ENCODE results near the gene TMBIM6.
"Not testable (repeated sequence)": the region's sequence is repeated elsewhere in the genome, so short reads cannot be mapped to it uniquely, and the experiment has no call there.

The TMBIM6 gene

DNA sequence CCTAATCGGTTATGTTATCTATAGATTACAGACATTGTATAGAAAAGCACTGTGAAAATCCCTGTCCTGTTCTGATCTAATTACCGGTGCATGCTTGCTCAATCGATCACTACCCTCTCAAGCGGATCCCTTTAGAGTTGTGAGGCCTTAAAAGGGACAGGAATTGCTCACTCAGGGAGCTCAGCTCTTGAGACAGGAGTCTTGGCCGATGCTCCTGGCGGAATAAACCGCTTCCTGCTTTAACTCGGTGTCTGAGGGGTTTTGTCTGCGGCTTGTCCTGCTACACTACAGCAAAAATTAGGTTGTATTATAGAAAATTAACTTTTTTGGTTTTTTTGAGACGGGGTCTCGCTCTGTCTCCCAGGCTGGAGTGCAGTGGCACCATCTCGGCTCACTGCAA lies 1.1 kb upstream of the TMBIM6 start:
- H3K36me3 ChIP-seq (replicated peaks); H3K4me1 ChIP-seq; in situ Hi-C loops (cut with MboI; ENCODE audit: low sequenced_read_pairs); H3K27me3 ChIP-seq (ENCODE audit: low read depth); H3K4me3 ChIP-seq; H3K9me3 ChIP-seq; DNase-seq (ENCODE audit: low spot score in 2 of 2): not testable (repeated sequence)

DNA sequence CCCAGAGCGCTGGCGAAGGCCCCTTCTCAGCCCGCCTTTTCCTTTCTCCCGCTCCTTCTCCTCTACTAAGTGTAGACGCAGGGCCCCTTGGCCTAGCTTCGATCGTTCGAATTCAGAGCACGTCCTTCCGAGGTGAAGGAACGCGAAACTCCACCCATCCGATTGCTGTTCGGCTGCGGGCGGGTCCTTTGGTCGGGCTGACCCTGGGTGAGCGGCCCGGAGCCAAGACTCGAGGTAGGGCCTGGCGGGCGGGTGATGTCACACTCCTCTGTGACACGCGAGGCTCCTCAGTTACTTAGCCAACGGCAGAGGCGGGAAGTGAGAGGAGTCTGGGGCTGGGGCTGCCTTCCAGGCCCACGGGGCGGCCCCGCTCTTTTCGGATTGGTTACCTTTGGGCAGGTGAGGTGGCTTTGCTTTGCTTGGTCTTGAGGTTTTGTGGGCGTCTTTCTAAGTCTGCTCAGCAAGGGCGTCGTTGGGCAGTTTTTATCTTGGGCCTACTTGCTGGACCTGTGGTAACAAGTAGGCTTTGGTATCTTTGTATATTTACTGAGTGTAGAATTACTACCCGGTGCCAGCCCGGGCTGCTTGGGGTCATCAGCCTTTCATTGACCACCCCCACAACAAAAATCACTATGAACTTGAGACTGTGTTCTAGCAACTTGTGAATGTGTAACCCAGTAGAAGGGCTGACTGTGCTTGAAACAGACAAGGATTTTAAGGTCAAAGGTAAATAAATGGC lies 694 bp downstream of the TMBIM6 start:
- DNase-seq (ENCODE audit: low spot score in 2 of 2), result peak; percentile 69 to 85
- H3K27me3 ChIP-seq (ENCODE audit: low read depth), result no peaks in the 10 kb centered on the region
- H3K4me1 ChIP-seq, result peaks cover 6% of the 10 kb centered on the region
- H3K9me3 ChIP-seq, result no peaks in the 10 kb centered on the region
- peak overlapping the region; percentile 96 for H3K4me3 ChIP-seq
- in situ Hi-C loops (cut with MboI; ENCODE audit: low sequenced_read_pairs), result no loop called here
- peaks cover 3% of the 10 kb centered on the region; the same call in 1 of the 2 replicates for H3K36me3 ChIP-seq (replicated peaks)

DNA sequence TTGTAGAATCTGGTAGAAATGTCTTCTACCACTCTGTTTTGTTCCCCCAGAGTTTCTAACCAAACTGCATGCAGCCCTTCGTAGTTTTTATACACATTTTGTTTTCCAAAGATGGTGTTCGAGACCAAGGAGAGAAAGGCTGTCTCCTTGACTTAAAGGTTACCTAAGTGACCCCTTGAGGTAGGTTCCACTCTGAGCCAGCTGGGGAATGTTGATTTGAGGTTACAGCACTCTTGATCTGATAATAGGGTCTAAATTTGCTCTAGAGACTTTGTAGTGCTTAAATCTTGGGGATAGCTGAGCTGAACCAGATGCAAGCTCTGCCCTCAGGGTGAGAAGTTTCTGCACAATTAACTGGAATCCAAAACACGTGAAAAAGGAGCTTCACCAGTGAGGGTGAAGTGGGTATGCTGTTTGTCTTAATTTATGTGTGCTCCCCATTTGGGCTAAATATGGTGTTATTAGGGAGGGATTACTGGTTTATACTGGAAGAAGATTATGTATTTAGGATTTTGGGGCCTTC lies 3.1 kb downstream of the TMBIM6 start:
- peaks cover 3% of the 10 kb centered on the region; the same call in 1 of the 2 replicates for H3K36me3 ChIP-seq (replicated peaks)
- in situ Hi-C loops (cut with MboI; ENCODE audit: low sequenced_read_pairs), result no loop called here

DNA sequence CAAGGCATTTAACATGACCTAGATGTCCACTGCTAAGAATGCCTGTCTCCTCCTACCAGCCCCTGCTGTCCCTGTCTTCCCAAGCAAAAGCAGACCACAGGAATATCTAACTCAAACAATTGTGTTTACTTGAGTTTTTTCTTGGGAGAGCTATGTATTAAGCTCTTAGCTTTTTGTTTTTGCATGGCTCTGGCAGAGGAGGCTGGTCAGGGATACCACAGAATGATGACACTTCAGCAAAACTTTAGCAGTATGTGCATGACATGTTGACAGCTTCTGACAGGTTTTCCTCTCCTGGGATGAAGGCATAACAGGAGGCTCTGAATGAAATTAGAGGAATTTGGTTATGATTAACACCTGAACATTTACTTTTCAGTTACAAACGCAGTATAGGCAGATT lies 6.9 kb downstream of the TMBIM6 start:
- H3K9me3 ChIP-seq, result no peaks in the 10 kb centered on the region
- peaks cover 19% of the 10 kb centered on the region for H3K36me3 ChIP-seq (replicated peaks)
- H3K27me3 ChIP-seq (ENCODE audit: low read depth), result no peaks in the 10 kb centered on the region
- peaks cover 15% of the 10 kb centered on the region for H3K4me1 ChIP-seq
- DNase-seq (ENCODE audit: low spot score in 2 of 2), result no peak
- no peak overlapping the region for H3K4me3 ChIP-seq
- in situ Hi-C loops (cut with MboI; ENCODE audit: low sequenced_read_pairs), result no loop called here

More for the DNA sequence above, 3.1 kb downstream of the TMBIM6 start:
- no peak for DNase-seq (ENCODE audit: low spot score in 2 of 2)
- peaks cover 6% of the 10 kb centered on the region for H3K4me1 ChIP-seq
- no peaks in the 10 kb centered on the region for H3K27me3 ChIP-seq (ENCODE audit: low read depth)
- no peak overlapping the region for H3K4me3 ChIP-seq
- H3K9me3 ChIP-seq, result no peaks in the 10 kb centered on the region

DNA sequence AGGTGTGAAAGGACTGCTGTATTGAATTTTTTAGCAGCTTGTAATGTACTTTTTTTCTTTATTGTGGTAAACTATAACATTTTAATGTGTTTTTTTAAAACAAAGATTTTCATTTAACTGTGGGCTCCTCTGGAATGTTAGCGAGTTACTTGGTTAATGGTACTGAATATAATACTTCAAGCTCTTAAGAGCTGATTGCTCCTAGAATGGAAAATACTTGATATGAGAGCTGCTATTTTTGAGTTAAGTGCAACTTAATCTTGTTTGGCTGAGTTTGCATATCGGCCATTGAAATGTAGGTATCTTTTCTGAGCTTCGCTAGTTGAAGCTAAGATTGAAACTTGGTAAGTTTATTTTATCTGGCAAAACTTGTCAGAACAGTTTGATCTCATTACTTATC lies 7.4 kb downstream of the TMBIM6 start:
- peaks cover 24% of the 10 kb centered on the region for H3K36me3 ChIP-seq (replicated peaks)

DNA sequence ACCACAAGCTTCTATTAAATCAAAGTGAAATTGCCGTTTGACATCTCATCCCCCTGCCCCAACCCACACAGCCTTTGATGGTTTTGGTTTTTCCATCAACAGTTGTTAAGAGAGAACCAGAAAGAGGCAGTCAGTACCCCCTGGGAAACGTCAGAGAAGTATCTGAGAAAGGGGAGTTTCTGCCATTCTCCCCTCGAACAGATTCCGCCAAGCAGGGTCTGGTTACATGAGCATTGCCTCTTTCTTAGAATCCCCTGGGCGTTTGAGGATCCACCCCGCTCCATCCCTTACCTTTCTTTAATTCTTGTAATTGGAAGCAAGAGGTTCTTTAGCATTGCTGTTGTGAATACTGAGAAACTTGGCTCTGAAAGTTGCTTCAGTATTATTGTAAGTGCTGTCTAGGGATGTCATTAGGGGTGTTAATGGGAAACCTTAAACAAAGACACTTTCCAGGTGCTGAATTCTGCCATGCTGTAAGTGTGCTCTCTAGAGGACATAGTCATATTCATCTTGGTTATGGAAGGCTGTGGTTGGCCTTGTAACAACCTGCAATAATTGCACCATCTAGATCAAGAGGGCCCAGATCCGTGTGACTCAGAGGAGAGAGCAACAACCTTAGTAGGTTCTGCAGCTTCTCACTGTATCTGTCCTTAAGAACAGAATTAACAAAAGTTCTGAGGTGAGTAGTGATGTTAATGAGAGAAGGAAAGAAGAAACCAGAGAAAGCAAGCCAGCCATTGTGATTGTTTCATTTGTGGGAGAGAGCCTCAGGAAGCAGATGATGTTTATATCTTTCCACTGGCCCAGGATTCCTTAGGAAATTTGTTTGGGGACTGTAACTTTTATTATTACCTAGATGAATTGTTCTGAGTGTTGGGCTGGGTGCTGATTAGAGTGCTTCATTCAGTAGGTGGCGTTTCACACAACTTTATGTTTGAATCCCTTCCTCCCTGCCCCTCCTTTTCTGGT lies 9.0 kb downstream of the TMBIM6 start:
- in situ Hi-C loops (cut with MboI; ENCODE audit: low sequenced_read_pairs), result no loop called here
- DNase-seq (ENCODE audit: low spot score in 2 of 2), result no peak
- peaks cover 12% of the 10 kb centered on the region for H3K4me1 ChIP-seq

More for the DNA sequence above, 7.4 kb downstream of the TMBIM6 start:
- in situ Hi-C loops (cut with MboI; ENCODE audit: low sequenced_read_pairs), result no loop called here
- H3K27me3 ChIP-seq (ENCODE audit: low read depth), result no peaks in the 10 kb centered on the region
- peaks cover 13% of the 10 kb centered on the region for H3K4me1 ChIP-seq
- no peaks in the 10 kb centered on the region for H3K9me3 ChIP-seq
- no peak overlapping the region for H3K4me3 ChIP-seq
- DNase-seq (ENCODE audit: low spot score in 2 of 2), result no peak

DNA sequence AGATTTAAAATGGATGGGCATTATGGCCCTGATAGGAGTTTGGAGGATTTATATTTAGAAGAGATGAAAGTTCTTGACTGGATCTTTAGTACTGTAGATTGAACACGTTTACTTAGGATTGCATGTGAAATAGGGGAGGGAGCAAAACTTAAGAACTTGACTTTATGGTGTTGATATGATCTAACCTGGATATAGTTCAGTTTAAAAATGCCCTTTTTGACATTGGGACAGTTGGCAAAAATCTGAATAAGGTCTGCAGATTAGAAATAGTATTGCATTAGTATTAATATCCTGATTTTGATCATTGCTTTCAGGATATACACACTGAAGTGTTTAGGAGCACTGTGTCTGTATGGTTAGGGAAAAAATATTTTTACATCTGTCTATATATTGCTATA lies 9.6 kb downstream of the TMBIM6 start:
- in situ Hi-C loops (cut with MboI; ENCODE audit: low sequenced_read_pairs), result no loop called here
- Histone ChIP-seq H3K36me3 (replicated peaks) (peaks cover 44% of the 10 kb centered on the region), H3K4me1 (peaks cover 12% of the 10 kb centered on the region), H3K27me3 (ENCODE audit: low read depth) (no peaks in the 10 kb centered on the region), H3K4me3 (no peak overlapping the region), H3K9me3 (no peaks in the 10 kb centered on the region)
- no peak for DNase-seq (ENCODE audit: low spot score in 2 of 2)

More for the DNA sequence above, 9.0 kb downstream of the TMBIM6 start:
- H3K9me3 ChIP-seq, result no peaks in the 10 kb centered on the region
- H3K36me3 ChIP-seq (replicated peaks), result peaks cover 37% of the 10 kb centered on the region
- no peaks in the 10 kb centered on the region for H3K27me3 ChIP-seq (ENCODE audit: low read depth)
- H3K4me3 ChIP-seq, result no peak overlapping the region

DNA sequence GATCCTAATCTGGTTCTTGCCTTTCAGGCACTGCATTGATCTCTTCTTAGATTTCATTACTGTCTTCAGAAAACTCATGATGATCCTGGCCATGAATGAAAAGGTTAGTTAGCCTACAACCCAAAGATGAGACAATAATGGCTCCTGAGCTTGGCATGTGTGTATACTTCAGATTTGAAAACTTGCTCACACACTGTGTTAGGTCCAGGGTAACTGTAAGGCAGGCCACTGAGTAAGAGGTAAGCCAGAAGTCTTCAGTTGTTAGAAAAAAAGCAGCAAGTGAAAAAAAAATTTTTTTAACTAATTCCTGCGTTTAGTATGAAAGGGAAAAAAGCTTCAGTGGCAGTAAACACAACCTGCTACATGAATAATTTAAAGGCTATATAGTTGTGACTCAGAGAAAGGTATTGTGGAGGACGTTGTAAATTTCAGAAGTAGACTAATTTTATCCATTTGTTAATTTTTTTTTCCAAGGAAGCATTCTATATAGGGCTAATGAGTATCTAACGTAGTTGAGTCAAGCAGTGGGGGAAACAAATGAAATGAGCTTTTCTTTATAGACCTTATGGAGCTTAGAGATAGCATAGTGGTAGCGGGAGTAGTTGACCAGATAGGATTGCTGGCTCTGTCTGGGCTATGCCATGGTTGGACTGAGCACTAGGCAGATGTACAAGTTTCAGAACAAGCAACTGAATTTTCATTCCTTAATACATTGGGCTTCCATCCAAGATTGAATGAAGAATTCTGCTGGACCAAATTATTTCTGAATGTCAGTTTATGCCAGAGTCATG lies 20.5 kb downstream of the TMBIM6 start:
- Histone ChIP-seq H3K4me3 (no peak overlapping the region), H3K9me3 (no peaks in the 10 kb centered on the region), H3K36me3 (replicated peaks) (peaks cover 75% of the 10 kb centered on the region), H3K27me3 (ENCODE audit: low read depth) (no peaks in the 10 kb centered on the region), H3K4me1 (no peaks in the 10 kb centered on the region)
- in situ Hi-C loops (cut with MboI; ENCODE audit: low sequenced_read_pairs), result no loop called here
- no peak for DNase-seq (ENCODE audit: low spot score in 2 of 2)

DNA sequence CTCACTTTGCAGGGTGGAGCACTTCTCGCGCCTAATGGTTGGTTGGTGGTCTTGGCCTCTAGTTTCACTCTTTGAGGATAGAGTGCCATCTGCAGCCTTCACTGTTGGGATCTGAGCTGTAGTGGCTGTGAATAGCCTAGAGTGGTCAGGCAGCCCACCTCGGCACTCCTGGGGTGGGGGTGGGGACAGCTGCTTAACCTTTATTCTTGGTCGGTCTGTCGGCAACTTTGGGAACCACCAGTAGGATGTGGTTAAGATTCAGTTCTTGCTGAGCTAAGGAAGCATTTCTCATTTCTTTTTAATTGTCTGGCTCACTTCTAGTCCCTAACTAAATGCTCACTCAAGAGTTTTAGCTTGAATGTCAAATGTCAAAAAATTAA lies 21.1 kb downstream of the TMBIM6 start:
- H3K36me3 ChIP-seq (replicated peaks), result peaks cover 70% of the 10 kb centered on the region

DNA sequence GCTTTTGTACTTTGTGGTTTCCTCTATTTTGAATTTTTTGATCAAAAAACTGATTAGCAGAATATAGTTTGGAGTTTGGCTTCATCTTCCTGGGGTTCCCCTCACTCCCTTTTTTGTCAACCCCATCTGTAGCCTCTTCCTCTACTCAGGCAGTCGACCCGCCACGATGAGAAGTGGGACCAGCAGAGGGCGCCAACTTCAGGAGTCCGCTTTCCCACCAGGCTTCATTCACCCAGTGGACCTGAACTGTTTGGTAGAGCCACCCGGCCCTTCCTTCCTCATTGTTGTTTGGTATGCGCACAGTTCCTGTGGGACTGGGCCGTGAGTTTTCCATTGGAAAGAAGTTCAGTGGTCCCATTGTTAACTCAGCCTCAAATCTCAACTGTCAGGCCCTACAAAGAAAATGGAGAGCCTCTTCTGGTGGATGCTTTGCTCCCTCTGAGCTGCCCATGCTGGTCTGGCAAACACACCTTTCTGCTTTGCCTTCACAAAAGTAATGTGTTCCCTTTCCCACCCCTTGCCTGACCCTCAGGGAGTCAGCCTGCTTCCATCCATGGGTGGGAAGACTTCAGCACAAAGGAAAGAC lies 21.7 kb downstream of the TMBIM6 start:
- in situ Hi-C loops (cut with MboI; ENCODE audit: low sequenced_read_pairs), result no loop called here
- H3K36me3 ChIP-seq (replicated peaks), result peaks cover 63% of the 10 kb centered on the region
- peak; percentile 42 to 85 for DNase-seq (ENCODE audit: low spot score in 2 of 2)
- H3K27me3 ChIP-seq (ENCODE audit: low read depth), result no peaks in the 10 kb centered on the region
- H3K4me3 ChIP-seq, result no peak overlapping the region
- no peaks in the 10 kb centered on the region for H3K9me3 ChIP-seq
- H3K4me1 ChIP-seq, result no peaks in the 10 kb centered on the region

More for the DNA sequence above, 21.1 kb downstream of the TMBIM6 start:
- Histone ChIP-seq H3K27me3 (ENCODE audit: low read depth) (no peaks in the 10 kb centered on the region), H3K4me3 (no peak overlapping the region), H3K9me3 (no peaks in the 10 kb centered on the region), H3K4me1 (no peaks in the 10 kb centered on the region)
- in situ Hi-C loops (cut with MboI; ENCODE audit: low sequenced_read_pairs), result no loop called here
- DNase-seq (ENCODE audit: low spot score in 2 of 2), result no peak

DNA sequence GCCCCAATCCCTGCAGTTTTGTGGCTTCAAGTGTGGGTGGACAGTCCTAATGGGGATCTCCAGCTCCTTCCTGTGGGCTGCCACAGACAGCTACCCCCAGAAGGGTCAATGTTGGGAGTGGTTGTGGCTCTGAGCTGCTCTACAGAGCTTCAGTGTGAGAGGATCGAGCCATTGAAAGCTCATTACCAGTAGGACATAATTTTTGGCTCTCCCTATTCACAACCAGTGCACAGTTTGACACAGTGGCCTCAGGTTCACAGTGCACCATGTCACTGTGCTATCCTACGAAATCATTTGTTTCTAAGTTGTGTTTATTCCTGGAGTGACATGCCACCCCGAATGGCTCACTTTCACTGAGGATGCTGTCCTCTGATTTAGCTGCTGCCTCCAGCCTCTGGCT lies 22.8 kb downstream of the TMBIM6 start:
- no peaks in the 10 kb centered on the region for H3K4me1 ChIP-seq
- peaks cover 53% of the 10 kb centered on the region for H3K36me3 ChIP-seq (replicated peaks)
- H3K4me3 ChIP-seq, result no peak overlapping the region
- in situ Hi-C loops (cut with MboI; ENCODE audit: low sequenced_read_pairs), result no loop called here
- H3K9me3 ChIP-seq, result no peaks in the 10 kb centered on the region
- no peak for DNase-seq (ENCODE audit: low spot score in 2 of 2)
- no peaks in the 10 kb centered on the region for H3K27me3 ChIP-seq (ENCODE audit: low read depth)

DNA sequence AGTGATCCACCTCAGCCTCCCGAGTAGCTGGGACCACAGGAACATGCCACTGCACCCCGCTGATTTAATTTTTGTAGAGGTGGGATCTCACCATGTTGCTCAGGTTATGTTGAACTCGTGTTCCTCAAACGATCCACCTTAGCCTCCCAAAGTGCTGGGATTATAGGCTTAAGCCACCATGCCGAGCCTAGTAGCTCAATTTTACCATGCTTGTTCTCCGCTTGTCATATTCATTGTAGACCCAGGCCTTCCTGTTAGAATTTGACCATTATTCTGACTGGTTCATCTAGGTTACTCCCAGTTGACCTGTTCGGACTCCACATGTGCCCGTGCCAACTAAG lies 24.7 kb downstream of the TMBIM6 start:
- H3K9me3 ChIP-seq, result no peaks in the 10 kb centered on the region
- no peaks in the 10 kb centered on the region for H3K27me3 ChIP-seq (ENCODE audit: low read depth)
- DNase-seq (ENCODE audit: low spot score in 2 of 2), result no peak
- no peaks in the 10 kb centered on the region for H3K4me1 ChIP-seq
- no peak overlapping the region for H3K4me3 ChIP-seq
- in situ Hi-C loops (cut with MboI; ENCODE audit: low sequenced_read_pairs), result no loop called here
- H3K36me3 ChIP-seq (replicated peaks), result peaks cover 33% of the 10 kb centered on the region

DNA sequence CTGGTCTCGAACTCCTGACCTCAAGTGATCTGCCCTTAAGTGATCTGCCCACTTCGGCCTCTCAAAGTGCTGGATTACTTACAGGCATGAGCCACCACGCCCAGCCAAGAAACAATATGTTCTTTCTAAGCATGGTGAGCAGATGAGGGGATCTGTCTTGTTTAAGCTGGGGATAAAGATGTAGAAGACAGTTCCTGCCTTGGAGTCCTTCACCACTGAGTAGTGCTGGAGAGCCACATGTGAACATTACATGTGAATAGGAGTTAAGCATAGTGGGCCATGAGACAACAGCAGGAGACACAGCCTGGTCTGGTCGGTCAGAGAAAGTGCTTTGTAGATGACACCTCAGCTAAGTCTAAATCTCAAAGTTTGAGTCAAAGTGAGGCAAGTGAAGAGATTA lies 26.0 kb downstream of the TMBIM6 start:
- no peaks in the 10 kb centered on the region for H3K27me3 ChIP-seq (ENCODE audit: low read depth)
- no peak overlapping the region for H3K4me3 ChIP-seq
- no peak for DNase-seq (ENCODE audit: low spot score in 2 of 2)
- in situ Hi-C loops (cut with MboI; ENCODE audit: low sequenced_read_pairs), result no loop called here
- H3K4me1 ChIP-seq, result no peaks in the 10 kb centered on the region
- no peaks in the 10 kb centered on the region for H3K9me3 ChIP-seq
- peaks cover 21% of the 10 kb centered on the region for H3K36me3 ChIP-seq (replicated peaks)
